ENCODE results near the gene MT1F. TPM values are rescaled to one million over a fixed set of nuclear protein-coding genes. Genes with fewer than 3 reads are reported as not detected.

MT1F gene
- polyA plus RNA-seq, 3 donors: 10.2 to 21.9 (median 13.6) TPM

DNA sequence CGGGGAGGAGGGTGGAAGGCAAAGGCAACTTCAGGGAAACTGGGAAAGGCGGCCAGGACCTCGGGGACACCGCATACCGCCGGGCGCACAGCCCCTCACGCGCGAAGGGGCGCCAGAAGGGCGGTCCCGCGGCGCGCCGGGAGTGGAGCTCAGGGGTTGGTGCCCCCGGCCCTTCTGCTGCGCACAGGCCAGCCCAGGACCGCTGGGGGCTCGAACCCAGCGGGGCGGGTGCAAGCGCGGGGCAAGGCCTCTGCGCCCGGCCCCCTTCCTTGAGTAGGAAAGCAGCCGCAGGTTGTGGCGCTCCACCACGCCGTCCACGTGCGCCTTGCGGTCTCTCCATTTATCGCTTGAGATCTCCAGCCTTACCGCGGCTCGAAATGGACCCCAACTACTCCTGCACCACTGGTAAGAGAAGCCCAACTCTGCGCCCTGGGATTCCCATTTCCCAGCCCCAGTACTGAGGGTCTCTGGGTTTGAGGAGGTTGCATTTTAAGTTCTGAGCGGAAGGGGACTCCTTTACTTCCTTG is 22.3 kb upstream of the MT1F start:
- Histone ChIP-seq H3K27ac (ENCODE audit: low read depth in 1 of 2, low read length in 2 of 2) (no peak overlapping the region), H3K9ac (ENCODE audit: insufficient read depth, low read length, poor library complexity, severe bottlenecking) (no peak overlapping the region), H3K4me2 (replicated peaks; ENCODE audit: extremely low read depth, low read length, poor library complexity, severe bottlenecking) (no peak overlapping the region), H3K36me3 (replicated peaks in 1 of 2; ENCODE audit: control insufficient read depth in 1 of 2, insufficient read depth in 2 of 2, low read length in 2 of 2) (no peaks in the 10 kb centered on the region), H3K79me2 (ENCODE audit: insufficient read depth, low read length) (no peaks in the 10 kb centered on the region), H3K27me3 (ENCODE audit: control insufficient read depth in 2 of 2, insufficient read depth in 2 of 2, low read length in 2 of 2) (peaks cover 95 to 99% of the 10 kb centered on the region in 2 donors), H4K20me1 (ENCODE audit: insufficient read depth, low read length) (no peaks in the 10 kb centered on the region), H3K9me3 (replicated peaks in 1 of 2; ENCODE audit: control insufficient read depth in 1 of 2, insufficient read depth in 1 of 2, low read length in 2 of 2) (peaks cover 0 to 67% of the 10 kb centered on the region in 2 donors), H3K4me1 (ENCODE audit: control insufficient read depth in 1 of 2, insufficient read depth in 2 of 2, low read length in 2 of 2) (peaks cover 13 to 20% of the 10 kb centered on the region in 2 donors), H3K4me3 (replicated peaks in 1 of 3; ENCODE audit: low read depth in 2 of 3, low read length in 3 of 3) (no peak overlapping the region), H2AFZ (ENCODE audit: insufficient read depth, low read depth, low read length, poor library complexity, severe bottlenecking) (no peak overlapping the region)
- no peak for TF ChIP-seq CTCF (IDR thresholded peaks at IDR 0.05)
- peaks cover 0 to 21% (median 10%) of the 10 kb centered on the region in 7 donors for H3K9me3 Mint-ChIP-seq
- intact Hi-C loops (cut with micrococcal nuclease): no loop called here
- H3K4me3 Mint-ChIP-seq: peak overlapping the region in 1 of 2 donors; percentile 91
- DNase-seq: no peak
- no peak overlapping the region for H3K27ac Mint-ChIP-seq
- H3K4me1 Mint-ChIP-seq: peaks cover 27% of the 10 kb centered on the region
- 1% methylated on average over 35 of the region's 40 CpGs for WGBS (ENCODE audit: insufficient coverage)
- peaks cover 0 to 9% of the 10 kb centered on the region in 2 donors for H3K36me3 Mint-ChIP-seq
- peaks cover 96 to 100% (median 98%) of the 10 kb centered on the region in 3 donors for H3K27me3 Mint-ChIP-seq (ENCODE audit: low read depth in 3 of 3)

GRCh38 chr16:56636616-56637413 is 20.9 kb upstream of the MT1F start:
- 19% methylated on average over 4 of the region's 9 CpGs for WGBS (ENCODE audit: insufficient coverage)
- peaks cover 13 to 19% of the 10 kb centered on the region in 2 donors for H3K4me1 ChIP-seq (ENCODE audit: control insufficient read depth in 1 of 2, insufficient read depth in 2 of 2, low read length in 2 of 2)
- no peaks in the 10 kb centered on the region for H3K36me3 ChIP-seq (replicated peaks in 1 of 2; ENCODE audit: control insufficient read depth in 1 of 2, insufficient read depth in 2 of 2, low read length in 2 of 2)
- peaks cover 0 to 18% (median 10%) of the 10 kb centered on the region in 7 donors for H3K9me3 Mint-ChIP-seq
- intact Hi-C loops (cut with micrococcal nuclease): no loop called here
- no peak overlapping the region for H3K4me2 ChIP-seq (replicated peaks; ENCODE audit: extremely low read depth, low read length, poor library complexity, severe bottlenecking)
- H4K20me1 ChIP-seq (ENCODE audit: insufficient read depth, low read length): no peaks in the 10 kb centered on the region
- no peak overlapping the region for H3K27ac ChIP-seq (ENCODE audit: low read depth in 1 of 2, low read length in 2 of 2)
- no peak overlapping the region for H3K4me3 ChIP-seq (replicated peaks in 1 of 3; ENCODE audit: low read depth in 2 of 3, low read length in 3 of 3)
- peaks cover 0 to 63% of the 10 kb centered on the region in 2 donors for H3K9me3 ChIP-seq (replicated peaks in 1 of 2; ENCODE audit: control insufficient read depth in 1 of 2, insufficient read depth in 1 of 2, low read length in 2 of 2)
- peaks cover 95 to 99% (median 97%) of the 10 kb centered on the region in 3 donors for H3K27me3 Mint-ChIP-seq (ENCODE audit: low read depth in 3 of 3)
- H2AFZ ChIP-seq (ENCODE audit: insufficient read depth, low read depth, low read length, poor library complexity, severe bottlenecking): no peak overlapping the region
- H3K27me3 ChIP-seq (ENCODE audit: control insufficient read depth in 2 of 2, insufficient read depth in 2 of 2, low read length in 2 of 2): peaks cover 96 to 99% of the 10 kb centered on the region in 2 donors
- H3K27ac Mint-ChIP-seq: no peak overlapping the region
- H3K9ac ChIP-seq (ENCODE audit: insufficient read depth, low read length, poor library complexity, severe bottlenecking): no peak overlapping the region
- H3K4me3 Mint-ChIP-seq: peak overlapping the region in 1 of 2 donors; percentile 91
- no peaks in the 10 kb centered on the region for H3K79me2 ChIP-seq (ENCODE audit: insufficient read depth, low read length)
- DNase-seq: no peak
- H3K36me3 Mint-ChIP-seq: peaks cover 0 to 6% of the 10 kb centered on the region in 2 donors
- peaks cover 25% of the 10 kb centered on the region for H3K4me1 Mint-ChIP-seq
- no peak for TF ChIP-seq CTCF (IDR thresholded peaks at IDR 0.05)

Measured in CD14-positive monocyte (primary cell).